Right ventricle myocardium superior (tissue), 1 donor: ENCODE data around the gene BHLHA15. TPM values are rescaled to one million over a fixed set of nuclear protein-coding genes. Genes with fewer than 3 reads are reported as not detected.
A peak's percentile ranks its signal among the peaks of the same experiment; 100 is the strongest.

ENCODE experiments used
- ATAC-seq: fragments of 200-7000 bp; cut with Tn5 transposase; one replicate; pipeline ENCODE4 v1.9.1; 2020; ENCODE audit warnings: mild to moderate bottlenecking; ENCODE audit not compliant: poor library complexity
- DNase-seq: peaks from one replicate; pipeline ENCODE4 v3.0.0-alpha.2; 2020
- intact Hi-C: fragments of 100-400 bp; cut with DNase I; formaldehyde crosslinking; loops from one replicate; pipeline ENCODE4 v1.11.2; 2022
- total RNA-seq: library from RNA; stranded (reverse); fragmentation: NEBNext Ultra II Directional; extraction: Animal tissue kit (Norgen Biotek cat#: 25700); gene quantifications from one replicate; pipeline ENCODE4 v1.2.1, GENCODE V29; 2021
- donor health status: DM: no; HTN: yes; CAD: no; lungs with severe emphysema.

BHLHA15 gene
- total RNA-seq, 1 donor from 2014 or later, result not detected

DNA sequence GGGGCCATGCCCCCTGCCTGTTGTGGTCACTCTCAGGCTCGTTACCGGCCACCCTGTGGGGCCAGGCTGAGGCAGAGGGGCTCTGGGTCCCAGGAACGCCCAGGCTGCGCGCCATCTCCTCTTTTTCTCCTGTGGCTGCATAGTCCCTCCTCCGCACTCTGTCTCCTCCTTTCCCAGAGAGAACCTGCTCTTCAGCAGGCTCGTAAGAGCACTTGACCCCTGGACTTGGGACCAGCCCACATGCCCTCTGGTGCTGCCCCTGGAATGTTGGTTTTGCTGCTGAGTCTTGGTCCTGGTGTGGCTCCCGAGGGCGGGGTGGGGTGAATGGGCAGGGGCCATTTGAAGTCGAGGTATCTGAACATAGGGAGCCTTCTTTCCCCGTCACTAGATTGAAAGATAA, 6.6 kb upstream of the BHLHA15 start:
- intact Hi-C loops, result no loop called here
- ATAC-seq, result no peak
- no peak for DNase-seq

- ATAC-seq, result no peak
- no peak for DNase-seq
- intact Hi-C loops, result no loop called here
Measured at GRCh38 chr7:98205162-98205845, 5.9 kb upstream of the BHLHA15 start.

DNA sequence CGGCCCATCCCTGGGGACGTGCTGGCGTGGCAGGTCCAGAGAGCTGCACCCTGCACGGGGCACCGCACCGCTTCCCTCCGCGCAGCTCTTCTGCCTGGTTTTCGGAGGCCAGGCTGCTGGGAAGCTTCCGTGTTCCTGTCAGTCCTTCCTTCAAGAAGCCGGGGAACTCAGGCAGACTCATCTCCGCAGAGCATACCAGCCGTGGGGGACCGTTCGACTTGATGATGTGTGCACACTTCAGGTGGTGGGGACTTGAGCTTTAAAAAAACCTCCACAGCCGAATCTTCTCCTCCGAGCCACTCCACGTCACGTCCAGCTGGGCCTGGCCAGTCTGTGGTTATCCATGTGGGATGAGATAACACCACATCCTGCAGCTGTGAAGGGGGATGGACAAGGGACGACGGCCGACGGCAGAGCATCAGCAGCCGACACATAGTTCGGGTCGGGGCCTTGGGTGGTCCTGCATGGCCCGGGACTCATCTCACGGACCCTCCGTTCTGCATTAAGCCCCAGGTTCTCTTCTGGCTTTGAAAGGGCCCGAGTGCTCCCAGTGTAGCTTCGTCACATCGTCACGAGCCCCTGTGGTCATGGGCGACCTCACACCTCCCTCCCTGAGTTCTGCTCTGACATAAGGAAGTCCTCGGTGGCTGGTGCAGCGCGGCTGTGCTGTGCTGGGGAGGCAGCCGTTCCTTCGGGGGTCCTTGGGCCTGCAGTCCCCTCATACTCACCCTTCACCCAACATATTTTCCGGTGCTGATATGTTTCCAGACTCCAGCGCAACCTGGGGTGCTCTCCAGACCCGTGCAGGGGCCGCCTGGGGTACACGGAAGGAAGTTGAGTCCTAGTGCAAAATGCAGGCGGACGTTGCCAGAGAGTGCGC, 4.5 kb upstream of the BHLHA15 start:
- no peak for ATAC-seq
- DNase-seq, result no peak
- intact Hi-C loops, result no loop called here

- DNase-seq (no peak), ATAC-seq (no peak)
- intact Hi-C loops, result no loop called here
Measured at GRCh38 chr7:98209166-98209920, 1.9 kb upstream of the BHLHA15 start.

DNA sequence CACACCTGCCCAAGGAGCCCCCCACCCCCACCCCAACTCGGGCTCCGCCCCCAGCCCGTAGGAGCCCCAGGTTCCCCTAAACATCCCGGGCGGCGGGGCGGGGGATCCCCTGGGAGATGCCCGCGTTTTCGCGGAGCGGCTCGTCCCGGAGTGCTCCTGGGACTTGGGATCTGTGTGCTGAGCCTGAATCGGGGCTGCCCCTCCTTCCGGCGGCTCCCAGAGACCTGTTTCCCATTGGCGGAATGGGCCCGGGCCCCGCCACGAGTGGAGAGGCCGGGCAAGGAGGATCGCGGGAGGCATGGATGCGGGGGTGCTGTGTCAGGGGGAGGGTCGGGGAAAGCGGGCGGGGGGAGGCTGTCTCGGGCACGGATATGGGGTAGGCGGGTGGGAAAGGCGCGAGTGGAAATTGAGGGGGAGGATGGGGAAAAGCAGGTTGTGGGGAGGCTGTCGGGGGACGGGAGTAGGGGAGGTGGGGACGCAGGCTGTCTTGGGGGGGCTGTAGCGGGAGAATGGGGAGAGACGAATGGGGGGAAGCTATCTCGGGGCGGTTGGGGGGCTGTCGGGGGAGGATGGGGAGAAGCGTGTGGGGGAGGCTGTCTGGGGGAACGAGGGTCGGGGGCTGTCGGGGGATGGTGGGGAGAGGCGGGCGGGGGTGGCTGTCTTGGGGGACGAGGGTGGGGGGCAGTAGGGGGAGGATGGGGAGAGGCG, 572 bp upstream of the BHLHA15 start:
- intact Hi-C loops, result no loop called here
- no peak for ATAC-seq
- no peak for DNase-seq

- intact Hi-C loops, result no loop called here
- DNase-seq (no peak), ATAC-seq (no peak)
Measured at GRCh38 chr7:98211676-98212531, 665 bp downstream of the BHLHA15 start.

GRCh38 chr7:98212532-98213041, 1.3 kb downstream of the BHLHA15 start:
- DNase-seq, result peak; percentile 33
- no peak for ATAC-seq
- intact Hi-C loops, result no loop called here

GRCh38 chr7:98213296-98213887, 2.2 kb downstream of the BHLHA15 start:
- DNase-seq, result peak; percentile 21
- no peak for ATAC-seq
- intact Hi-C loops, result no loop called here

- intact Hi-C loops, result no loop called here
- DNase-seq (peak; percentile 46), ATAC-seq (no peak)
Measured at GRCh38 chr7:98213888-98214810, 2.9 kb downstream of the BHLHA15 start.

DNA sequence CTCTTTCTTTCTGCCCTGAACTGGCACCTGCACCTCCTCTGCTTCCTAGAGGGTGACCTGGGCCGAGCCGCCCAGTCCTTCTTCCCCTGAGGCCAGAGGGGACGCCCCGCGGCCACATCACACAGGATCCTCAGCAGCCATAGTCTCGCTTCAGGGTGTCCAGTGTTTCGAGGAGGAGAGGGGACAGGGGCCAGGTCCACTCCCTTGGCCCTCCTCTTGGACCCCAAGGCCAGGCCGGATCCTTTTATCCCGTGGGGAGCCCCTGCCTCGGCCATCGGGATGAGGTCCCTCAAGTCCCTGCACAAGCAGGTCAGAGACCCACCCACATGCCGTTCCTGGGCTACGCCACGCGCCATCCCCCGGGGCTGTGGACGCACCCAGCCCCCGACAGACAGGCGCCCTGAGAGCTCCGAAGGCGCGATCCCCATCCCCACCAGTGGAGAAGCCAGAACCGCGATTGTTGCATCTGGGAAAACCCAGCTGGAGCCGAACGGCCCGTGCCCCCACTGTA, 3.6 kb downstream of the BHLHA15 start:
- intact Hi-C loops, result no loop called here
- ATAC-seq (no peak), DNase-seq (peak; percentile 36)

DNA sequence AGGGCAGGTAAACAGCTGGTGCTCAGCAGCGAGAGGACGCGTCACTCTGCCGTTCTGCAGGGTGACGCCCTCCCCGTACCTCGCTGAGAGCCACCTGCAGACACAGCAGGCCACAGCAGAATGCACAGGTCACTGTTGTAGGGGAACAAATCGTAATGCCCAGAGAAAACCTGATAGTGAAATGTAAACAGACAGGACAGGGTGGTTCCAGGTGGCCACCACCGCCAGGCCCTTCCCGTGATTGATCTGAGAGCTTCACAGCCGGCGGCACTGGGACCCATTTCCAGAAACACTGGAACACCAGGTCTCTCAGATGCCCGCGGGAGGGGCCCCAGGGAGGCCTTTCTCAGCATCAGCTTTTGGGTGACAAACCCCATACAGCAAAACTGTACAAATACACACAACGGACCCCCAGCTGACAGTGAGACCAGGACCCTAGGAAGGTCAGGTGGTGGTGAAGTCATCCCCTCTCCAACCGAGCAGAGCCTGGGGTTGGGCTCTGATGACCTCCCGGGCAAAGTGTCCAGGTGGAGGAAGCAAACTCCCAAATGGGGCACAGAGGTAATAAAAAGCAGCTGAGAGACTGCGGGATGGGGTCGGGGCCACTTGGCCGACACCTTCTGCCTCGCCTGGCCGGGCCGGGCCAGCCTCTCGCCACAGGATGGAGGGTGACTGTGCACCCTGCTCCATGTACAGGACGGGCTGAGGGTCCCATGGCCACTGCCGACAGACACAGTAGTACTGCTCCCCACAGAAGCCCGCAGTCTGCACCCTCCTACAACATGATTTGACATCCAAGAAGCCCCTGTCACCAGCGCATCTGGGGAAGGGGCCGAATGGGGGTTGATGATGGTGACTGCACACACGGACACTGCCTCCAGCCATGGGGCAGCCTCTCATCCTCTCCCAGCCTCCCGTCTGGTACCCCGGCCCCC, 4.6 kb downstream of the BHLHA15 start:
- intact Hi-C loops, result no loop called here
- ATAC-seq, result no peak
- DNase-seq, result peak; percentile 40

GRCh38 chr7:98216941-98217622, 5.8 kb downstream of the BHLHA15 start:
- intact Hi-C loops, result no loop called here
- no peak for ATAC-seq

GRCh38 chr7:98217623-98218582, 6.7 kb downstream of the BHLHA15 start:
- ATAC-seq (peak; percentile 13), DNase-seq (peak; percentile 48)
- intact Hi-C loops, result no loop called here

More at GRCh38 chr7:98216941-98217622, 5.8 kb downstream of the BHLHA15 start:
- DNase-seq, result peak; percentile 33
